ENCODE data around the gene C12orf76.
"Not testable (repeated sequence)": the region's sequence is repeated elsewhere in the genome, so short reads cannot be mapped to it uniquely, and the experiment has no call there.

The C12orf76 gene

DNA sequence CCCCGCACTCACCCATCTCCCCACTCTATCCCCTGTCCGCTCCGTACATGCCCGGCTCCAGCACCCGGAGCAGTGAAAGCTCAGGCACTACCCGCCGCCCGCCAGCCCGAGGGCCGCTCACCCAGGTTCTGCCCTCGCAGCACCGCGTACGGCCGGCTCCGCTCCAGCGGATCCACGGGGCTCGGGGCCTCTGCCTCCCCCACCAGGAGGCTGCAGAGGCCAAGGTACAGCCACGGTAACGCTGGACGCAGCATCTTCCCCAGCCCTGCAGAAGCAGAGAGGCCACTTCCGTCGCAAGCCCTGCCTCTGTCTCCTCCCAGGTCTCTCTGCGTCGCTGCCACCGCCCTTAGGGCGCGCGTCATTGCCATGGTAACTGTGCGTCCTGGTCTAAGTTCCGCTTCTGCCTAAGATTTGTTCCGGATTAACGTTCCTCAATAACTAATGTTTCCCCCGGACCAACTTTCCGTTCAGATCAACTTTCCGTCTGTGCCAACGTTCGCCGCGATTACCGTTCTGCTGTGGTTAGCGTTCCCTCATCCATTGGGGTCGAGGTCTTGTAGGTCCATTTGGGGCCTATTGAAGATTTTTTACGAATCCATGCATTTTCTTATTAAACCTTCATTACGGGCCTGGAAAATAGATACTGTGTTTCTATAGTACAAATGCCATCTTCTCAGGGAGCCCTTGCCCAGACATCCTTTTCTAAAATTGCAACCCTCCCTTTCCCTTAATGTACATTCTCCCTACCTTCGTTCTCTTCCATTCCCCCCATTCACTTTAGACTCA is at the start of gene C12orf76:
TSS of gene C12orf76 (minus strand) at position 281 of the 786 bp plus-strand sequence. CDS start at position 254, 27 bp downstream.
- DNase-seq = peak; percentile 84 to 96

GRCh38 chr12:110093631-110094311 is 45.4 kb upstream of the C12orf76 start:
- DNase-seq = no peak

GRCh38 chr12:110091136-110091711 is 42.9 kb upstream of the C12orf76 start:
- DNase-seq = no peak

GRCh38 chr12:110090266-110091135 is 42.2 kb upstream of the C12orf76 start:
- no peak for DNase-seq

GRCh38 chr12:110088936-110089335 is 40.6 kb upstream of the C12orf76 start:
- no peak for DNase-seq

- DNase-seq = not testable (repeated sequence)
Observed at GRCh38 chr12:110088216-110088615, 39.9 kb upstream of the C12orf76 start.

- no peak for DNase-seq
Observed at GRCh38 chr12:110084314-110085015, 36.1 kb upstream of the C12orf76 start.

- DNase-seq = no peak
Observed at GRCh38 chr12:110080410-110080809, 32.1 kb upstream of the C12orf76 start.

DNA sequence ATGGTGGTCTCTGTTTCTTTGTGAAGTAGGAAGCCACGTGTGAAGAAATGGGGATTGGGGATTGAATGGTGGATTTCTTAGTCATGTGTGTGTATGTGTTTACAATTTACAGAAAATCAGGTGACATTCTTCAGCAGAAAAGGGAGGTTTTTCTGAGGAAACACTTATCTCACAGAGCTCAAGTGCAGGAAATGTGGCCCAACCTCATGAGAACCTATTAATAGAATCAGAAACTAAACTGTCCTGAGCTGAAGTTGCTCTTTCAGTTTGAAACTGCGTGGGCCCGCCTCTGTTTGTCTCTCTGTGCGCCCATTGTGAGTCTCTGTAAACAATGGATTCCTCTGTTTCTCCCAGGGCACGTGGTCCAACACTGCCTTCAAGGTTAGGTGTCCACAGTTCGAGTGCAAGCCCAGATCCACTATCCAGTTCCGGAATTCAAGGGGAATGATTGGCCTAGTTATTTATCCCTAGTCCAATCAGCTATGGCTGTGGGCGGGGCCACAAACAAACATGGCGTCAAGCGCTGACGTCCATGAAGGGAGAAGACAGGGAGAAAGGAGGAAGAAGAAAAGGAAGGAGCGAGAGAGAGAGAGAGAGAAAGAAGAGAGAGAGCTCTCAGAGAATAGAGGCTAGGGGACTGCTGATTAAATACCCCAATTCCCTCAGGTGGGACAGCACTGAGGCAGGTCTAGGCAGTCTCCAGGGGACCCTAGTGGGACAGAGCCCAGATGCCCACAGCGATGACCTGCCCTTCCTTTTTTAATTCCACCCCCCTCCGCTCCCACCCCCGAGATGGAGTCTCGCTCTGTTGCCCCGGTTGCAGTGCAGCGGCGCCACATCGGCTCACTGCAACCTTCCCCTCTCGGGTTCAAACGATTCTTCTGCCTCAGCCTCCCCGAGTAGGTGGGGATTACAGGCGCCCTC is 31.4 kb upstream of the C12orf76 start:
- no peak for DNase-seq

DNA sequence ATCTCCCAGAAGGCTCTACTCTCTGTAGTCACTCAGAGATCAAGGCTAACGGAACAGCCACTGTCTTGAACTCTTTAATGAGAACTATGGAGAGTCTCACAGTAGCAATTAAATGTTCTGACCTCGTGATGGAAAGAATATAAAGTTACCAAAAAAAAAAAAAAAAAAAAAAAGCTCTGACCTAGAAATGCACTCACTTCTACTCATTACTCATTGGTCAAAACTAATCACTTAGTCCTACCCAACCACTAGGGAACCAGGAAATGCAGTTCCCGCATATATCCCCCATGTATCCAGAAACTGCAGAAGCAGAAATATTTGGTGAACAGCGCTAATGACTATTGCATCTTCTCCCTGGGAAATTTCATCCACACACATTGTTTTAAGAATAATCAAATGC is 29.5 kb upstream of the C12orf76 start:
- no peak for DNase-seq

DNA sequence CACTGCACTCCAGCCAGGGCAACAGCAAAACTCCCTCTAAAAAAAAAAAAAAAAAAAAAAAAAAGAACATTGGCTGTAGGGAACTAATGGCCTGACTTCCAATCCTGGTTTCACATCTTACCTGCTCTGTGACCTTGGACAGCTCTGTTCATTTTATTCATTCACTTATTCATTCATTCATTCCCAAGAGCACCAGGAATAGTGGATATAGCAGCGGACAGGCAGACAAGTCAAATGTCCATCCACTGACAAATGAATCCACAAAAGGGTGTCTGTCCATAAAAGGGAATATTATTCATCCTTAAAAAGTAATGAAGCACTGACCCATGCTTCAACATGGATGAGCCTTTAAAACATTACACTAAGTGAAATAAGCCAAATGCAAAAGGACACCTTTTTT is 27.6 kb upstream of the C12orf76 start:
- DNase-seq = no peak

DNA sequence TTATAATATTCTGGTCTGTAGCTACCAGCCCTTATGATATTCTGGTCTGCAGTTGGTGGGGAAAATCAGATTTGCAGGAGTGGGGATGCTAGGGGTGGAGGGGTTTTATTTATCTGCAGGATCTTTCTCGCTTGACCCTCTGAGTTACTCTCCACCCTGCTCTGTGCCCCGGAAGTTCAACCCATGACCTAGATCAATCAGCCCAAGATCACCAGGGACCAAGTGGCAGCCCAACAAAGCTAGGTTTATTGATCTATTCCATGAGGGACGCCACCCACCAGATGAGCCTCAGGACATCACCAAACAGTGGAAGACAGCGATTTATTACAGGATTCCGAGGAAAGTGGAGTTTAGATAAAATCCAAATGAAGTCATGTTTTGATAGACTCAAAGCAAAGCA is 25.8 kb upstream of the C12orf76 start:
- DNase-seq = no peak

GRCh38 chr12:110073049-110073831 is 24.9 kb upstream of the C12orf76 start:
- no peak for DNase-seq

- not testable (repeated sequence) for DNase-seq
Observed at GRCh38 chr12:110072636-110073035, 24.3 kb upstream of the C12orf76 start.

DNA sequence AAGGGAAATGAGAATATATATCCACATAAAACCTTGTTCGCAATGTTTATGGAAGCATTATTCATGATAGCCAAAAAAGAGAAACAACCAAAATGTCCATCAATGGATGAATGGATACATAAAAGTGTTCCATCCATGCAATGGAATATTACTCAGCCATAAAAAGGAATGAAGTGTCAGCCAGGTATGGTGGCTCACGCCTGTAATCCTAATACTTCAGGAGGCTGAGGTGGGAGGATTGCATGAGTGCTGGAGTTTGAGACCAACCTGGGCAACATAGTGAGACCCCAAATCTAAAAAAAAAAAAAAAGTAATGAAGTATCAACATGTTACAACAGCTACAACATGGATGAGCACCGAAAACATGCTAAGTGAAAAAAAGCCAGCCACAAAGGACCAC is 23.6 kb upstream of the C12orf76 start:
- DNase-seq = no peak

- no peak for DNase-seq
Observed at GRCh38 chr12:110071504-110071903, 23.2 kb upstream of the C12orf76 start.

- no peak for DNase-seq
Observed at GRCh38 chr12:110068654-110069053, 20.3 kb upstream of the C12orf76 start.

DNA sequence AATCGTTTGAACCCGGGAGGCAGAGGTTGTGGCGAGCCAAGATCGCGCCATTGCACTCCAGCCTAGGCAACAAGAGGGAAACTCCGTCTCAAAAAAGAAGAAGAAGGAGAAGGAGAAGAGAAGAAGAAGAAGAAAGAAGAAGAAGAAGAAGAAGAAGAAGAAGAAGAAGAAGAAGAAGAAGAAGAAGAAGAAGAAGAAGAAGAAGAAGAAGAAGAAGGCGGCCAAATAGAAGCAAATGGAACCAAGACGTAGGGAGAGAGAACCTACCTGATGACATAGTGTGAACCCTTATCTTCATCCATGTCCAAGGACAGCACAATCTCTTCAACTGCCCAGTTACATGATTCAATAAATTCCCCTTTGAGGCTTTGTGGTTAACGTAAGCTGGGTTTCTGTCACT is 19.8 kb upstream of the C12orf76 start:
- not testable (repeated sequence) for DNase-seq

GRCh38 chr12:110067531-110067930 is 19.2 kb upstream of the C12orf76 start:
- no peak for DNase-seq

DNA sequence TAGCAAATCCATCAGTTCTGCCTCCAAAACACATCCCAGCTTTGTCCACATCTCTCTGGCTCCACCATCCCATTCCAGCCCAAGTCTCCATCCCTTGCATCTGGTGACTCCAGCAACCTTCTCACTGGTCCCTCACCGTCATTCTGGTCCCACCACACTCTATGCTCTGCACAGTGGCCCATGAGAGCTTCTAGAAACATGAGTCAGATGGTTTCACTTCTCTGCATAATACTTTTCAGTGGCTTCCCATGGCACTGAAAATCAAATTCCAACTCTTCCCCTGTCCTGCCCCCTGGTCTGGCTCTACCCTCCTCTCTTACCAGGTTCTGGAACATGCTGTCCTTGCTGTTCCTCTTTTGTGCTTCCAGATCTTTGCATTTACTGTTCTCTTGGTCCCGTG is 17.2 kb upstream of the C12orf76 start:
- no peak for DNase-seq
